ENCODE results near the gene SND1.
A peak's percentile ranks its signal among the peaks of the same experiment; 100 is the strongest.

DNA sequence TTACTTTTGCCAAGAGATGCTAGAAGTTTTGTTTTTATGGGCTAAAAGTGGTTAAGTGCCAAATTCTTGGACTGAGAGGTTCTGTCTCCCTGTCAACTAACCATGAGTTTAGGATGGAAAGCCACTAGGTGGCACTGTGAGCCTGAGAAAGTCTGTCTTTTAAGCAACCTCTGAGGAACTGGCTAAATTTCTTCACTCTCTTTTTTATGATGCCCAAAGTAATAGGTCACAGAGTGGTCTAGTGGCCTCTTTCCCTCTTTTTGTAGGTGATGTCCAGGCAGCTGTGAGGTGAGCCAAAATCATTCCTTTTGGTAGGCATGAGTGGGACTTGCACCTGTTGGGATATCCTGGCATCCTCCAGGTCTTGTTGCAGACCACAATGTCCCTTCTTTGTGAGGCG, 56.8 kb downstream of the SND1 start:
- TF ChIP-seq, protein P1, sequence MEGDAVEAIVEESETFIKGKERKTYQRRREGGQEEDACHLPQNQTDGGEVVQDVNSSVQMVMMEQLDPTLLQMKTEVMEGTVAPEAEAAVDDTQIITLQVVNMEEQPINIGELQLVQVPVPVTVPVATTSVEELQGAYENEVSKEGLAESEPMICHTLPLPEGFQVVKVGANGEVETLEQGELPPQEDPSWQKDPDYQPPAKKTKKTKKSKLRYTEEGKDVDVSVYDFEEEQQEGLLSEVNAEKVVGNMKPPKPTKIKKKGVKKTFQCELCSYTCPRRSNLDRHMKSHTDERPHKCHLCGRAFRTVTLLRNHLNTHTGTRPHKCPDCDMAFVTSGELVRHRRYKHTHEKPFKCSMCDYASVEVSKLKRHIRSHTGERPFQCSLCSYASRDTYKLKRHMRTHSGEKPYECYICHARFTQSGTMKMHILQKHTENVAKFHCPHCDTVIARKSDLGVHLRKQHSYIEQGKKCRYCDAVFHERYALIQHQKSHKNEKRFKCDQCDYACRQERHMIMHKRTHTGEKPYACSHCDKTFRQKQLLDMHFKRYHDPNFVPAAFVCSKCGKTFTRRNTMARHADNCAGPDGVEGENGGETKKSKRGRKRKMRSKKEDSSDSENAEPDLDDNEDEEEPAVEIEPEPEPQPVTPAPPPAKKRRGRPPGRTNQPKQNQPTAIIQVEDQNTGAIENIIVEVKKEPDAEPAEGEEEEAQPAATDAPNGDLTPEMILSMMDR (IDR thresholded peaks at IDR 0.05) = peak; percentile 61 to 85 (median 67)
- no peak for TF ChIP-seq POLR2A (IDR thresholded peaks at IDR 0.05)
